Measurements from ENCODE around the gene OR8B3. TPM values are rescaled to one million over a fixed set of nuclear protein-coding genes. Genes with fewer than 3 reads are reported as not detected.
"Not testable (repeated sequence)": the region's sequence is repeated elsewhere in the genome, so short reads cannot be mapped to it uniquely, and the experiment has no call there.

Gene OR8B3
- total RNA-seq, 1 experiment from 2014 or later = not detected

DNA sequence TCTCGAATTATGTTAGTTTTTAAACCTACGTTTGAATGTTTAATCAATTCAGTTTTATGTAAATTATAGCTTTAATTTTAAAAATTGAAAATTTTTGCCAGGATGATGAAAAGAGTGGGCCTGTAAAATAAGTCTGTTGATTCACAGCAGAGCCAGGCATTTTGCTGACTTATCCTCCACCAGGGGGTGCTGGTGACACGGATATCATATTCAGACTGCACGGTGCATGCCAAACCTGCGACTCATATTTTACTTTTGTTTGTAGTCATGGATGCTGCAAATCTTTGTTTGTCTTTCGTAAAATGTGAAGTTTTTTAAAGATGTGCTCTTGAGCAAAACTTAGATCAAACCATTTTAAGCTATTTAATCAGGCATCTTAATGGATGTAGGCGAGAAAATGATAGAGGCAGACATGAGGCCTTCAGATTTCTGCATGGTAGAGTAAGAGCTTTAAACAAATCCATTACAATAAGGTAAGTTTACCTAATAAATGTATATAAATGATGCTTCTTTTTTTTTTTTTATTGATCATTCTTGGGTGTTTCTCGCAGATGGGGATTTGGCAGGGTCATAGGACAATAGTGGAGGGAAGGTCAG, 3.6 kb upstream of the OR8B3 start:
- Histone ChIP-seq H3K79me2 (ENCODE audit: low read length) (no peaks in the 10 kb centered on the region), H3K9me3 (ENCODE audit: low read length) (no peaks in the 10 kb centered on the region), H3K4me1 (ENCODE audit: low read length) (no peaks in the 10 kb centered on the region), H3K9ac (ENCODE audit: low read length) (no peak overlapping the region), H3K27me3 (ENCODE audit: low read length) (no peaks in the 10 kb centered on the region), H3K4me3 (ENCODE audit: low read length) (no peak overlapping the region), H3K36me3 (ENCODE audit: insufficient read depth, low read length) (no peaks in the 10 kb centered on the region), H3K4me2 (ENCODE audit: low read depth, low read length, poor library complexity, severe bottlenecking) (no peak overlapping the region), H4K20me1 (ENCODE audit: insufficient read depth, low read depth, low read length) (no peaks in the 10 kb centered on the region), H3K9me2 (replicated peaks; ENCODE audit: insufficient read depth, low read length) (no peaks in the 10 kb centered on the region), H3K27ac (ENCODE audit: low read length) (no peak overlapping the region), H2AFZ (ENCODE audit: low read length) (no peak overlapping the region)
- DNase-seq = peak; percentile 74

GRCh38 chr11:124396847-124397246, 2.0 kb downstream of the OR8B3 start:
- H3K4me1 ChIP-seq (ENCODE audit: low read length); H3K27ac ChIP-seq (ENCODE audit: low read length); H3K36me3 ChIP-seq (ENCODE audit: insufficient read depth, low read length); H3K9ac ChIP-seq (ENCODE audit: low read length); H3K79me2 ChIP-seq (ENCODE audit: low read length); H3K4me3 ChIP-seq (ENCODE audit: low read length); DNase-seq; H3K27me3 ChIP-seq (ENCODE audit: low read length); H3K9me2 ChIP-seq (replicated peaks; ENCODE audit: insufficient read depth, low read length); H3K9me3 ChIP-seq (ENCODE audit: low read length); H3K4me2 ChIP-seq (ENCODE audit: low read depth, low read length, poor library complexity, severe bottlenecking); H2AFZ ChIP-seq (ENCODE audit: low read length); H4K20me1 ChIP-seq (ENCODE audit: insufficient read depth, low read depth, low read length): not testable (repeated sequence)

DNA sequence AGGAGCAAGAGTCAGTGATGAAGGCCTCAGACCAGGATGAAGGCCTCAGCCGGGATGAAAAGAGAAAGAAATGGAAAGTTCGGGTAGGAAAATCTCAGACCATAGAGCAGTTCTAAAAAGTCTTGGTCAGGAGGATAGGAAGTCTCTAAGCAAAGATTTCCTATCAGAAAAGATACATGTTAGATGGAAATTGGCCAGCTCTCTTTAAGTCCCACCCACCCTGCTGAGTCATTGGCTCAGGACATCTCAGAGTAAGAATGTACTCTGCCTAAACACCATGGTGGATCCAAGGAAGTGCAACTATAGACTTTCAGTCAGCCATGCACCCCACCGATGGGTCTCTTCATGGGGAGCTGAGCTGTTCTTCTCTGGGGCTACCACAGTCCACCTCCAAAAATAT, 4.4 kb downstream of the OR8B3 start:
- Histone ChIP-seq H2AFZ (ENCODE audit: low read length) (no peak overlapping the region), H3K4me2 (ENCODE audit: low read depth, low read length, poor library complexity, severe bottlenecking) (no peak overlapping the region), H3K9ac (ENCODE audit: low read length) (no peak overlapping the region), H3K36me3 (ENCODE audit: insufficient read depth, low read length) (no peaks in the 10 kb centered on the region), H3K27me3 (ENCODE audit: low read length) (no peaks in the 10 kb centered on the region), H3K4me3 (ENCODE audit: low read length) (no peak overlapping the region), H3K4me1 (ENCODE audit: low read length) (no peaks in the 10 kb centered on the region), H4K20me1 (ENCODE audit: insufficient read depth, low read depth, low read length) (no peaks in the 10 kb centered on the region), H3K9me2 (replicated peaks; ENCODE audit: insufficient read depth, low read length) (no peaks in the 10 kb centered on the region), H3K79me2 (ENCODE audit: low read length) (no peaks in the 10 kb centered on the region), H3K27ac (ENCODE audit: low read length) (no peak overlapping the region), H3K9me3 (ENCODE audit: low read length) (no peaks in the 10 kb centered on the region)
- no peak for DNase-seq

- no peak within 1 kb of the TSS for H3K4me2 ChIP-seq (ENCODE audit: low read depth, low read length, poor library complexity, severe bottlenecking)
- no peaks in the 10 kb centered on the region for H4K20me1 ChIP-seq (ENCODE audit: insufficient read depth, low read depth, low read length)
- H3K9me2 ChIP-seq (replicated peaks; ENCODE audit: insufficient read depth, low read length) = no peaks in the 10 kb centered on the region
- H3K4me1 ChIP-seq (ENCODE audit: low read length) = no peaks in the 10 kb centered on the region
- H3K27ac ChIP-seq (ENCODE audit: low read length) = no peak within 1 kb of the TSS
- no peak within 1 kb of the TSS for H3K9ac ChIP-seq (ENCODE audit: low read length)
- H3K4me3 ChIP-seq (ENCODE audit: low read length) = no peak within 1 kb of the TSS
- no peak for DNase-seq
- H3K36me3 ChIP-seq (ENCODE audit: insufficient read depth, low read length) = no peaks in the 10 kb centered on the region
- no peaks in the 10 kb centered on the region for H3K9me3 ChIP-seq (ENCODE audit: low read length)
- H3K27me3 ChIP-seq (ENCODE audit: low read length) = no peaks in the 10 kb centered on the region
- H2AFZ ChIP-seq (ENCODE audit: low read length) = no peak within 1 kb of the TSS
- no peaks in the 10 kb centered on the region for H3K79me2 ChIP-seq (ENCODE audit: low read length)
These were observed 14.4 kb downstream of the OR8B3 start, which contains the start of gene OR8B2 for GRCh38 chr11:124384399-124384798. OR8B2 (minus strand) TSS chr11:124384499; CDS start chr11:124383343, 1,156 bp downstream.

DNA sequence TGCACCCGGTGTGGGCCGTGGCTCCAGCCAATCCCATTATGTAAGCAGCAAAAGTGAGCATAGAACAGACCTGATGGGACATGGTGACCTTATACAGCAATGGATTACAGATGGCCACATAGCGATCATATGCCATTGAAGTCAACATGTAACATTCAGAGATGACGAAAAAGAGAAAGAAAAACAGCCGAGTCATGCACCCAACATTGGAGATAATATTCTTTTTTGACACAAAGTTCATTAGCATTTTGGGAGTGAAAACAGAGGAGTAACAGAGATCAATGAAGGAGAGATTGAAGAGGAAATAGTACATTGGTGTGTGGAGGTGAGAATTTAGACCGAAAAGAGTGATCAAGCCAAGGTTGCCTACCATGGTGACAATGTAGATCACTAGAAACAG, 16.0 kb downstream of the OR8B3 start:
- H3K4me1 ChIP-seq (ENCODE audit: low read length); H3K4me2 ChIP-seq (ENCODE audit: low read depth, low read length, poor library complexity, severe bottlenecking); H3K79me2 ChIP-seq (ENCODE audit: low read length); H3K27ac ChIP-seq (ENCODE audit: low read length); H4K20me1 ChIP-seq (ENCODE audit: insufficient read depth, low read depth, low read length); DNase-seq; H3K4me3 ChIP-seq (ENCODE audit: low read length); H2AFZ ChIP-seq (ENCODE audit: low read length); H3K9me3 ChIP-seq (ENCODE audit: low read length); H3K36me3 ChIP-seq (ENCODE audit: insufficient read depth, low read length); H3K27me3 ChIP-seq (ENCODE audit: low read length); H3K9me2 ChIP-seq (replicated peaks; ENCODE audit: insufficient read depth, low read length); H3K9ac ChIP-seq (ENCODE audit: low read length): not testable (repeated sequence)

DNA sequence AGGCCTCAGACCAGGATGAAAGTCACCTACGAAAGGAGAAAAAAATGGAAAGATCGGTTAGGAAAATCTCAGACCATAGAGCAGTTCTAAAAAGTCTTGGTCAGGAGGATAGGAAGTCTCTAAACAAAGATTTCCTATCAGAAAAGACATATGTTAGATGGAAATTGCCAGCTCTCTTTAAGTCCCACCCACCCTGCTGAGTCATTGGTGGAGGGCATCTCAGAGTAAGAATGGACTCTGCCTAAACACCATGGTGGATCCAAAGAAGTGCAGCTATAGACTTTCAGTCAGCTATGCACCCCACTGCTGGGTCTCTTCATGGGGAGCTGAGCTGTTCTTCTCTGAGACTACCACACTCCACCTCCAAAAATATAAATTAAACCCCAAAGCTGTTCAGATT, 18.2 kb downstream of the OR8B3 start:
- no peaks in the 10 kb centered on the region for H3K4me1 ChIP-seq (ENCODE audit: low read length)
- no peaks in the 10 kb centered on the region for H4K20me1 ChIP-seq (ENCODE audit: insufficient read depth, low read depth, low read length)
- H3K9ac ChIP-seq (ENCODE audit: low read length) = no peak overlapping the region
- no peaks in the 10 kb centered on the region for H3K9me3 ChIP-seq (ENCODE audit: low read length)
- H3K4me2 ChIP-seq (ENCODE audit: low read depth, low read length, poor library complexity, severe bottlenecking) = no peak overlapping the region
- H3K79me2 ChIP-seq (ENCODE audit: low read length) = no peaks in the 10 kb centered on the region
- no peak overlapping the region for H3K27ac ChIP-seq (ENCODE audit: low read length)
- no peaks in the 10 kb centered on the region for H3K9me2 ChIP-seq (replicated peaks; ENCODE audit: insufficient read depth, low read length)
- DNase-seq = no peak
- no peak overlapping the region for H2AFZ ChIP-seq (ENCODE audit: low read length)
- H3K27me3 ChIP-seq (ENCODE audit: low read length) = no peaks in the 10 kb centered on the region
- H3K4me3 ChIP-seq (ENCODE audit: low read length) = no peak overlapping the region
- no peaks in the 10 kb centered on the region for H3K36me3 ChIP-seq (ENCODE audit: insufficient read depth, low read length)

DNA sequence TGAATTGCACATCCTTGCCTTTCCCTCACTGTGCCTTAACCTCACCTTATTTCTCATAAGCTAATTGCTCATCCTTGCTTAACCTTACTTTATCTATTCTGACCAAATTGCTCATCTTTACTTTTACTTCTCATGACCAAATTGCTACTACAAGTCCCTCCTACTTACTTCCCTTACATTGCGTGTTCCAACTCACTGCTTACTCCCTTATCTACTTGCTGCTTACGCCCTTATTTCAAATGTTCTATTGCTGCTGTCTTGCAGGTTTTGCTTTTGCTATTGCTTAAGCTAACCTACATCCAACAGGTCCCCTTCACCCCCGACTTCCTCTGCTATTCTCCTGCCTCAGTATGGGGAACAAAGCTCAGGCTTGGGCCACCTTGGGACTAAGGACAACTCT, 22.5 kb downstream of the OR8B3 start:
- no peak for DNase-seq
- Histone ChIP-seq H3K27me3 (ENCODE audit: low read length) (no peaks in the 10 kb centered on the region), H3K4me2 (ENCODE audit: low read depth, low read length, poor library complexity, severe bottlenecking) (no peak overlapping the region), H3K36me3 (ENCODE audit: insufficient read depth, low read length) (no peaks in the 10 kb centered on the region), H2AFZ (ENCODE audit: low read length) (no peak overlapping the region), H3K9me2 (replicated peaks; ENCODE audit: insufficient read depth, low read length) (no peaks in the 10 kb centered on the region), H3K4me3 (ENCODE audit: low read length) (no peak overlapping the region), H3K79me2 (ENCODE audit: low read length) (no peaks in the 10 kb centered on the region), H3K4me1 (ENCODE audit: low read length) (no peaks in the 10 kb centered on the region), H4K20me1 (ENCODE audit: insufficient read depth, low read depth, low read length) (no peaks in the 10 kb centered on the region), H3K9me3 (ENCODE audit: low read length) (no peaks in the 10 kb centered on the region), H3K9ac (ENCODE audit: low read length) (no peak overlapping the region), H3K27ac (ENCODE audit: low read length) (no peak overlapping the region)

GRCh38 chr11:124359566-124359965, 39.3 kb downstream of the OR8B3 start:
- H2AFZ ChIP-seq (ENCODE audit: low read length) = no peak overlapping the region
- no peaks in the 10 kb centered on the region for H3K79me2 ChIP-seq (ENCODE audit: low read length)
- H4K20me1 ChIP-seq (ENCODE audit: insufficient read depth, low read depth, low read length) = no peaks in the 10 kb centered on the region
- H3K27ac ChIP-seq (ENCODE audit: low read length) = no peak overlapping the region
- no peak for DNase-seq
- no peaks in the 10 kb centered on the region for H3K9me3 ChIP-seq (ENCODE audit: low read length)
- H3K9ac ChIP-seq (ENCODE audit: low read length) = no peak overlapping the region
- no peaks in the 10 kb centered on the region for H3K9me2 ChIP-seq (replicated peaks; ENCODE audit: insufficient read depth, low read length)
- H3K4me3 ChIP-seq (ENCODE audit: low read length) = no peak overlapping the region
- H3K36me3 ChIP-seq (ENCODE audit: insufficient read depth, low read length) = no peaks in the 10 kb centered on the region
- no peaks in the 10 kb centered on the region for H3K4me1 ChIP-seq (ENCODE audit: low read length)
- H3K4me2 ChIP-seq (ENCODE audit: low read depth, low read length, poor library complexity, severe bottlenecking) = no peak overlapping the region
- no peaks in the 10 kb centered on the region for H3K27me3 ChIP-seq (ENCODE audit: low read length)
